Tibial artery (tissue), 4 donors: ENCODE results near the gene CARF.

Source experiments
- DNase-seq, 2 donors: peaks; one replicate each; pipeline ENCODE4 v3.0.0-alpha.2; 2019
- H3K27ac ChIP-seq, 2 donors: fragments of 200-600 bp; sonication (generic) in 1 of 2; 1 replicate in 1 of 2; 2 replicates in 1 of 2; pipeline ENCODE4 v1.5.1; 2018 to 2019; ENCODE audit warnings: mild to moderate bottlenecking in 1 of 2
- H3K27me3 ChIP-seq, 2 donors: fragments of 200-600 bp; sonication (generic) in 1 of 2; one replicate each; pipeline versions ENCODE4 v1.5.1 to v1.6.0; 2016 to 2019
- H3K36me3 ChIP-seq, 3 donors: fragments of 200-600 bp; sonication (generic) in 2 of 3; one replicate each; pipeline ENCODE4 v1.5.1; 2016 to 2019; ENCODE audit warnings: mild to moderate bottlenecking in 2 of 3
- H3K4me1 ChIP-seq, 4 donors: fragments of 200-600 bp; sonication (generic) in 2 of 4; 1 replicate in 3 of 4; 2 replicates in 1 of 4; pipeline ENCODE4 v1.5.1; 2016 to 2019
- H3K4me3 ChIP-seq, 2 donors: fragments of 200-600 bp; sonication (generic) in 1 of 2; 1 replicate in 1 of 2; 2 replicates in 1 of 2; pipeline ENCODE4 v1.5.1; 2018 to 2019; ENCODE audit warnings: mild to moderate bottlenecking in 2 of 2
- H3K9me3 ChIP-seq, 3 donors: fragments of 200-600 bp; sonication (generic) in 1 of 3; one replicate each; pipeline ENCODE4 v1.5.1; 2016 to 2019
- intact Hi-C: fragments of 100-400 bp; cut with DNase I; formaldehyde crosslinking; loops from one replicate; pipeline ENCODE4 v1.15.0; 2023; ENCODE audit warnings: low total_unique reads
- TF ChIP-seq, protein P1 (sequence below), 2 experiments: fragments of 200-600 bp in 1 of 2; fragments of 450-650 bp in 1 of 2; IDR thresholded peaks; one replicate each; pipeline ENCODE4 v1.5.1; 2017 to 2019; ENCODE audit warnings: antibody characterized with exemption in 2 of 2, mild to moderate bottlenecking in 1 of 2, moderate library complexity in 1 of 2

Gene CARF

DNA sequence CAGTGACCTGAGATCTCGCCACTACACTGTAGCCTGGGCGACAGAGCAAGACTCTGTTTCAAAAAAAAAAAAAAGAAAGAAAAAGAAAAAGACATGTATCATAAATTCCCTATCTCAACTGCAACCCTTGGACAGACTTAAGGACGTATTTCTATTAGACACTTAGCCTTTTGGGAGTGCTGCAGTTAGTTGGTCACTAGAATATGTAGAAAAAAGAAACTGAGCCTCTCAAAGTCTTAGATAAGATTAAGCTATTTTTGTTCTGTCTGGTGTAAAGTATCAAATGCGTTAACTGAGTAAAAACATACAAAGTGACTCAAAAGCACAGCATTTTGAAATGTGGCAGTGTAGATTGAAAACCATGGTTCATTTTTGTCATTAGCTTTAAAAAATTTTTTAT lies 109.9 kb downstream of the CARF start:
- no peak for DNase-seq
- H3K4me1 ChIP-seq: peaks cover 0 to 60% (median 20%) of the 10 kb centered on the region in 4 donors
- peak overlapping the region; percentile 29 to 91 for H3K4me3 ChIP-seq
- intact Hi-C loops: no loop called here
- peak overlapping the region; percentile 65 to 94 for H3K27ac ChIP-seq
- no peaks in the 10 kb centered on the region for H3K27me3 ChIP-seq
- no peaks in the 10 kb centered on the region for H3K36me3 ChIP-seq
- no peaks in the 10 kb centered on the region for H3K9me3 ChIP-seq
- TF ChIP-seq, protein P1, sequence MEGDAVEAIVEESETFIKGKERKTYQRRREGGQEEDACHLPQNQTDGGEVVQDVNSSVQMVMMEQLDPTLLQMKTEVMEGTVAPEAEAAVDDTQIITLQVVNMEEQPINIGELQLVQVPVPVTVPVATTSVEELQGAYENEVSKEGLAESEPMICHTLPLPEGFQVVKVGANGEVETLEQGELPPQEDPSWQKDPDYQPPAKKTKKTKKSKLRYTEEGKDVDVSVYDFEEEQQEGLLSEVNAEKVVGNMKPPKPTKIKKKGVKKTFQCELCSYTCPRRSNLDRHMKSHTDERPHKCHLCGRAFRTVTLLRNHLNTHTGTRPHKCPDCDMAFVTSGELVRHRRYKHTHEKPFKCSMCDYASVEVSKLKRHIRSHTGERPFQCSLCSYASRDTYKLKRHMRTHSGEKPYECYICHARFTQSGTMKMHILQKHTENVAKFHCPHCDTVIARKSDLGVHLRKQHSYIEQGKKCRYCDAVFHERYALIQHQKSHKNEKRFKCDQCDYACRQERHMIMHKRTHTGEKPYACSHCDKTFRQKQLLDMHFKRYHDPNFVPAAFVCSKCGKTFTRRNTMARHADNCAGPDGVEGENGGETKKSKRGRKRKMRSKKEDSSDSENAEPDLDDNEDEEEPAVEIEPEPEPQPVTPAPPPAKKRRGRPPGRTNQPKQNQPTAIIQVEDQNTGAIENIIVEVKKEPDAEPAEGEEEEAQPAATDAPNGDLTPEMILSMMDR (IDR thresholded peaks at IDR 0.05): no peak

DNA sequence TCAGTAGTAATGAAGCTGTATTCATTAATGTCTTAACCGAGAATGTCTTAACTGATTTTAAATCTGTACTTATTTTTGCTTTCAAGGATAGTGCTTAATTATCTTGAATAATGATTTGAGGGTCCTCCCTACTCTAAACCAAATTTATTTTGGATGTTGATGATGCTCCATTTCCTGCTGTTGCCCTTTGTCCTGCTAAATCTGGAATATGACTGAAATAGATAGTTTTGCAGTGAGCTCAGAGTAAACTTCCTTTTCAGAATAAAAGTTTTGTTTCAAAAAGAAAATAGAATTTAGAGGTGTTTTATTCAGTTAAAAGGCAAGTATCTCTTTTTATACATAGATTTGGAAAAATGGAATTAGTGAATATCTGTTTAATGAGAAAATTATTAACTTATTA lies 110.7 kb downstream of the CARF start:
- no peaks in the 10 kb centered on the region for H3K27me3 ChIP-seq
- H3K27ac ChIP-seq: peak overlapping the region; percentile 65 to 94
- peaks cover 0 to 66% (median 20%) of the 10 kb centered on the region in 4 donors for H3K4me1 ChIP-seq
- no peak for DNase-seq
- peak overlapping the region; percentile 29 to 91 for H3K4me3 ChIP-seq
- no peaks in the 10 kb centered on the region for H3K36me3 ChIP-seq
- intact Hi-C loops: no loop called here
- TF ChIP-seq, protein P1 (IDR thresholded peaks at IDR 0.05): no peak
- no peaks in the 10 kb centered on the region for H3K9me3 ChIP-seq

DNA sequence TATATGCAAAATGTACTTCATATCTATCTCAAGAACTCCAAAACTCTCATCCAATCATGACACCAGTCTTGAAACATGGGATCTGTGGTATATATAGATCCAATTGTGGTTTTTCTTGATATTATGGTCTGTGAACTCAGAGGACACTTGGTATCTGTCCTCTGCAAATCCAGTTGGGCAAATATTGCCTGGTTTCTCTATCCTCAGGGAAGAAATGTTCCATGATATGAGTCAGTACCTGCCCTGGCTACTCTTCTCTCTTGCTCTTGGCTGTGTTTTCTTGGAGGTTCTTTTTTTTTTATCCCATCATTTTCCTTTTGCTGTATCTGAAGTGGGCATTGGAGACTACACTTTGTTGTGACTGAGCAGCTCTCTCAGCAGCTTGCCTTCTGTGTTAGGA lies 113.5 kb downstream of the CARF start:
- Histone ChIP-seq H3K27ac (peak overlapping the region; percentile 27 to 52), H3K36me3 (no peaks in the 10 kb centered on the region), H3K4me1 (peaks cover 0 to 78% (median 18%) of the 10 kb centered on the region in 4 donors), H3K9me3 (no peaks in the 10 kb centered on the region), H3K27me3 (no peaks in the 10 kb centered on the region), H3K4me3 (no peak overlapping the region)
- no peak for DNase-seq
- intact Hi-C loops: no loop called here
- TF ChIP-seq, protein P1 (IDR thresholded peaks at IDR 0.05): no peak

DNA sequence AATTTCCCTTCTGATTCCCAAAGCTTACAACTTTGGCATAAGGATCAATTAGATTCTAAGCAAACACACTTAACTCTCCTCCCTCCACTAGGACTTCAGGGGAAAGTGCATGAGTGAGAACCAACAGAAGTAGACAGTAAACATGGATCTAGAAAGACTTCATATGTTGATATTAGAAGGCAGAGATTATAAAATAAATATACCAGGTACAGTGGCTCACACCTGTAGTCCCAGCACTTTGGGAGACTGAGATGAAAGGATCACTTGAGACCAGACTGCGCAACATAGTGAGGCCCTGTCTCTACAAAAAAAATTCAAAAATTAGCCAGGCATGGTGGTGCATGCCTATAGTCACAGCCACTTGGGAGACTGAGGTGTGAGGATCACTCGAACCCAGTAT lies 118.5 kb downstream of the CARF start:
- Histone ChIP-seq H3K27ac (no peak overlapping the region), H3K4me1 (peaks cover 0 to 87% (median 22%) of the 10 kb centered on the region in 4 donors), H3K4me3 (no peak overlapping the region), H3K27me3 (no peaks in the 10 kb centered on the region), H3K9me3 (no peaks in the 10 kb centered on the region), H3K36me3 (no peaks in the 10 kb centered on the region)
- DNase-seq: no peak
- TF ChIP-seq, protein P1 (IDR thresholded peaks at IDR 0.05): no peak
- intact Hi-C loops: no loop called here

DNA sequence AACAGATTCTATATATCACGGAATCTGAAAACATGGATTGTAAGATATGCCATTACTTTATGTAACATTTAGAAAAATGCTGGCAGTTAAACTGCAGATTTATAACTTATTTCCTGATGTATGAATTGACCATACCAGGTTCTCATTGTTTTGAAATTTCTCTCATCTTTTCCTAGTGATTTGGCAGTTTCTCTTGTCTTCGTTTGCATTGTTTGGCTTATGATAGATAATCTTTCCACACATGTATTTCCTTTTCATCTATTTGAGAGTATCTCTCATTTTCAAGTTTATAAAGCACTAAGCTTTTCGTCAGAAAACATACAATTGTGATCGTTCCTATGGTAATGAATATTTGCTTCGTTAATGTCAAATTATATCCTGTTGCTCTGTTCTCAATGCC lies 118.9 kb downstream of the CARF start:
- no peak overlapping the region for H3K27ac ChIP-seq
- peaks cover 0 to 87% (median 22%) of the 10 kb centered on the region in 4 donors for H3K4me1 ChIP-seq
- H3K9me3 ChIP-seq: no peaks in the 10 kb centered on the region
- no peaks in the 10 kb centered on the region for H3K27me3 ChIP-seq
- no peak for DNase-seq
- TF ChIP-seq, protein P1 (IDR thresholded peaks at IDR 0.05): no peak
- H3K4me3 ChIP-seq: no peak overlapping the region
- no peaks in the 10 kb centered on the region for H3K36me3 ChIP-seq
- intact Hi-C loops: no loop called here

DNA sequence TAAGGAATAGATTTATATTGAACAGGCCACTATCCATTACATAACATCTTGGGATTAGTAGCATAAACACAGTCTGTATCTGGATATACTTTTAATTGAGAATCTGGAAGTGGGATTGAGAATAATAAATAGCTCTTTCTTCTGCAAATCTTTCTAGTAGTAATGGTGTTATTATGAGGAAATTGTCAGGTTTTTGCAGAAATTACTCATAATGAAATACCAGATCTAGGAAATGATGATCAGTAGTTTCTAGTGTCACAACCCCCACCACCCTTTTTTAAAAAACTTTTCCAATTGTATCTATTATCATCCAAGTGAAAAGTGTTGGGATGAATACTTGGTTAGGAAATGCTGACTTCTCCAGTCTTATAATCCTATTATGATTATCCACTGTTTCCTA lies 121.3 kb downstream of the CARF start:
- intact Hi-C loops: no loop called here
- no peak overlapping the region for H3K4me3 ChIP-seq
- H3K9me3 ChIP-seq: no peaks in the 10 kb centered on the region
- no peak overlapping the region for H3K27ac ChIP-seq
- no peak for DNase-seq
- TF ChIP-seq, protein P1 (IDR thresholded peaks at IDR 0.05): no peak
- H3K36me3 ChIP-seq: no peaks in the 10 kb centered on the region
- H3K27me3 ChIP-seq: no peaks in the 10 kb centered on the region
- peaks cover 0 to 93% (median 32%) of the 10 kb centered on the region in 4 donors for H3K4me1 ChIP-seq
